Endothelial cell of umbilical vein (primary cell): ENCODE data around the gene METTL16. TPM values are rescaled to one million over a fixed set of nuclear protein-coding genes. Genes with fewer than 3 reads are reported as not detected.

Source experiments
- BruUV-seq: library from RNA; stranded (reverse); fragments of 400-500 nt; replicated peaks from 2 replicates; lab custom pipeline; 2021; lab: Mats Ljungman, UMichigan
- CTCF ChIA-PET: fragments of 300-600, 350-600 bp; sonication (Branson Sonifier 250); formaldehyde crosslinking; loops from one replicate; lab custom pipeline; 2021; ENCODE audit warnings: antibody characterized with exemption, inconsistent platforms; lab: Charles Lee
- POLR2A ChIA-PET: fragments of 300-600, 350-600 bp; sonication (Branson Sonifier 250); formaldehyde crosslinking; loops from one replicate; lab custom pipeline; 2021; ENCODE audit warnings: antibody characterized with exemption, inconsistent platforms; lab: Charles Lee
- DNase-seq: peaks from one replicate; pipeline ENCODE4 v3.0.0-alpha.2; 2011; ENCODE audit warnings: low read depth, low spot score
- FAIRE-seq: peaks from 2 replicates; lab custom pipeline; 2011; peaks lifted over from hg19 to GRCh38; lab: Jason Lieb, UNC
- H2AFZ ChIP-seq: 2 replicates; pipeline ENCODE4 v1.6.0; 2012; ENCODE audit warnings: low read depth, low read length, control low read depth, inconsistent platforms
- H3K27ac ChIP-seq: 2 replicates; pipeline ENCODE4 v1.5.1; 2011; ENCODE audit warnings: low read depth, mild to moderate bottlenecking, control low read depth, low read length, moderate library complexity; ENCODE audit not compliant: insufficient read depth
- H3K27me3 ChIP-seq, 2 experiments: 2 replicates each; pipeline versions ENCODE4 v1.6.0 to v1.6.1; 2011; ENCODE audit warnings: low read length in 2 of 2, mixed read lengths in 1 of 2; ENCODE audit not compliant: control insufficient read depth in 2 of 2, insufficient read depth in 2 of 2
- H3K36me3 ChIP-seq, 2 experiments: 2 replicates in 1 of 2; 3 replicates in 1 of 2; pipeline ENCODE4 v1.5.1; 2011; ENCODE audit warnings: low read length in 2 of 2, mild to moderate bottlenecking in 1 of 2, moderate library complexity in 1 of 2; ENCODE audit not compliant: control insufficient read depth in 2 of 2, insufficient read depth in 2 of 2; ENCODE audit errors: extremely low read depth in 1 of 2
- H3K4me1 ChIP-seq: 3 replicates; pipeline ENCODE4 v1.5.1; 2011; ENCODE audit warnings: mild to moderate bottlenecking, low read length; ENCODE audit not compliant: control insufficient read depth, insufficient read depth; ENCODE audit errors: extremely low read depth
- H3K4me2 ChIP-seq: 2 replicates; pipeline ENCODE4 v1.6.1; 2011; ENCODE audit warnings: low read length, control low read depth, mixed read lengths; ENCODE audit not compliant: insufficient read depth
- H3K4me3 ChIP-seq, 3 experiments: fragments of 200-600 bp in 1 of 3; sonication (generic), shearing (Covaris generic) in 1 of 3; replicated peaks in 1 of 3; 2 replicates each; pipeline ENCODE4 v1.5.1; 2011 to 2016; ENCODE audit warnings: control low read depth in 3 of 3, low read length in 3 of 3, mild to moderate bottlenecking in 2 of 3, inconsistent platforms in 1 of 3, low read depth in 1 of 3, moderate library complexity in 1 of 3; ENCODE audit not compliant: insufficient read depth in 1 of 3
- H3K79me2 ChIP-seq: 2 replicates; pipeline ENCODE4 v1.6.0; 2012; ENCODE audit warnings: low read length, inconsistent platforms; ENCODE audit not compliant: control insufficient read depth, insufficient read depth
- H3K9ac ChIP-seq: replicated peaks from 2 replicates; pipeline ENCODE3; 2011; ENCODE audit warnings: low read length, control low read depth; ENCODE audit not compliant: insufficient read depth; ENCODE audit errors: extremely low read depth
- H3K9me1 ChIP-seq: replicated peaks from 3 replicates; pipeline ENCODE4 v1.6.0; 2011; ENCODE audit warnings: mild to moderate bottlenecking, low read length; ENCODE audit not compliant: control insufficient read depth, insufficient read depth; ENCODE audit errors: extremely low read depth
- H3K9me3 ChIP-seq: replicated peaks from 2 replicates; pipeline ENCODE4 v1.5.1; 2012; ENCODE audit warnings: low read length, inconsistent platforms; ENCODE audit not compliant: control insufficient read depth, insufficient read depth
- H4K20me1 ChIP-seq: replicated peaks from 2 replicates; pipeline ENCODE3; 2011; ENCODE audit warnings: mild to moderate bottlenecking, low read length; ENCODE audit not compliant: control insufficient read depth, insufficient read depth; ENCODE audit errors: extremely low read depth
- EZH2 ChIP-seq: IDR thresholded peaks from 2 replicates; pipeline ENCODE4 v1.6.1; 2012; ENCODE audit warnings: borderline replicate concordance, low read depth, mild to moderate bottlenecking, moderate library complexity, low read length, inconsistent platforms; ENCODE audit not compliant: severe bottlenecking
- FOS ChIP-seq: IDR thresholded peaks from 2 replicates; pipeline ENCODE4 v1.6.1; 2011; ENCODE audit warnings: mild to moderate bottlenecking, low read length, moderate library complexity, borderline replicate concordance; ENCODE audit not compliant: insufficient read depth
- GATA2 ChIP-seq: IDR thresholded peaks from 2 replicates; pipeline ENCODE4 v1.7.0; 2011; ENCODE audit warnings: low read depth, mild to moderate bottlenecking, moderate library complexity, mixed read lengths, low read length; ENCODE audit not compliant: insufficient read length, insufficient read depth
- JUN ChIP-seq: IDR thresholded peaks from 2 replicates; pipeline ENCODE4 v1.6.1; 2011; ENCODE audit warnings: borderline replicate concordance, low read depth; ENCODE audit not compliant: insufficient read length, insufficient read depth
- MYC ChIP-seq: IDR thresholded peaks from one replicate; pipeline ENCODE4 v1.6.1; 2011; ENCODE audit warnings: mild to moderate bottlenecking, low read depth, low read length
- POLR2A ChIP-seq: IDR thresholded peaks from 2 replicates; pipeline ENCODE4 v1.6.1; 2012; ENCODE audit warnings: low read depth, mild to moderate bottlenecking, control low read depth, low read length
- POLR2AphosphoS5 ChIP-seq: IDR thresholded peaks from 2 replicates; pipeline ENCODE4 v1.6.1; 2012; ENCODE audit warnings: low read depth, mild to moderate bottlenecking, control low read depth, low read length, moderate library complexity; ENCODE audit not compliant: insufficient read depth
- dilution Hi-C: fragments of 300-500 bp; cut with MboI; formaldehyde crosslinking; loops from one replicate; pipeline ENCODE4 v1.15.0; 2019; ENCODE audit warnings: low sequenced_read_pairs; ENCODE audit not compliant: extremely low pct_ligation_motif_present
- intact Hi-C: fragments of 100-400 bp; cut with micrococcal nuclease; formaldehyde crosslinking; loops from one replicate; pipeline ENCODE4 v1.10.0; 2022
- polyA plus RNA-seq, 4 experiments: library from polyadenylated mRNA; depleted of rRNA in 3 of 4; stranded (reverse) in 3 of 4; unstranded in 1 of 4; fragments of >200 nt; gene quantifications; 2 replicates each; pipeline versions ENCODE4 v1.2.1 to v1.2.3, GENCODE V29; 2011 to 2012; ENCODE audit warnings: missing spikeins in 1 of 4
- total RNA-seq: library from RNA; stranded (reverse); gene quantifications from 2 replicates; pipeline ENCODE4 v1.2.3, GENCODE V29; 2021
- TF ChIP-seq, protein P1 (sequence below), 2 donors: IDR thresholded peaks; 1 replicate in 1 of 2; 2 replicates in 1 of 2; pipeline ENCODE4 v1.5.1; 2011; ENCODE audit warnings: low read length in 2 of 2, mild to moderate bottlenecking in 2 of 2, moderate library complexity in 2 of 2, control low read depth in 1 of 2, inconsistent platforms in 1 of 2, low read depth in 1 of 2; ENCODE audit not compliant: insufficient read depth in 1 of 2; ENCODE audit errors: extremely low read depth in 1 of 2
- TF ChIP-seq, protein P2 (sequence below): IDR thresholded peaks from 2 replicates; pipeline ENCODE4 v1.6.1; 2011; ENCODE audit not compliant: insufficient read depth, insufficient read length

The METTL16 gene
- total and polyA plus RNA-seq, 2 donors (not counting 3 experiments of a cell fraction or from before 2014, with no cell fraction given): 11.0 to 24.7 TPM

DNA sequence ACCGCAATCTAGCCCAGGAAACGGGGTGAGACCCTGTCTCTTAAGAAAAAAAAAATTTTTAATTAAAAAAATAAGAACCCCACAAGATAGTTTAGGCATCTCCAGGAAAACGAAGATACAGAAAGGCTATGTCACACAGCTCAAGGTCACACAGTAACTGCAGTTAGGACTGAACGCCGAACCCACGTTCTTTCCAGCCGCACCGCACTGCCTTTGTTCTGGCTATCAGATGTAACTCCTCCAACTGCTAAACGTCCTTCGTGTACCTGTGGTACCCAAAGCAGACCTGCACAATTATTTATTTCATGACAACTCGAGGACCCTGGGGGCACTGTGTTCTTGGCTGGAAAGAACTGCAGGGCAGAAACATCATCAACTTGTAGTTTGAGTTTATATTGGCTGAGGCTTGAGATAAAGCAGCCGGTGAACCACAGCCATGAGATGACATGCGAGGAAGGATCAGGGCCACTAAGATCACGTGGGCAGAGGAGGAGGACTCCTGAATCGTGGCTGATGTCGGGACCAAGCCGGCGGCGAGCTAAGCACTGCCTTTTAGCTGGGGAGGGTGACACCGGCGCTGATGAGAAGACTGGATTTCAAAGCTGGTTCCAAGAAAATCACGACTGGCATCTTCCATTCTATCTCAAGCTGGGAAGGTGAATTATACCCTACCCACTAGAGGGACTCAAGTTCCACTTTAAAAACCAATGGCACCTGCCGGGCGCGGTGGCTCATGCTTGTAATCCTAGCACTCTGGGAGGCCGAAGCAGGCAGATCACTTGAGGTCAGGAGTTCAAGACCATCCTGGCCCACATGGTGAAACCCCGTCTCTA is 90.2 kb downstream of the METTL16 start:
- no TSS peak for BruUV-seq
- Histone ChIP-seq H3K27me3 (no peaks in the 10 kb centered on the region), H3K4me1 (no peaks in the 10 kb centered on the region), H3K36me3 (peaks cover 2 to 8% of the 10 kb centered on the region in 2 experiments), H2AFZ (no peak overlapping the region), H3K9me3 (no peaks in the 10 kb centered on the region), H3K9me1 (no peaks in the 10 kb centered on the region), H3K27ac (no peak overlapping the region), H3K4me2 (no peak overlapping the region), H3K4me3 (no peak overlapping the region), H3K9ac (no peak overlapping the region), H4K20me1 (no peaks in the 10 kb centered on the region), H3K79me2 (no peaks in the 10 kb centered on the region)
- TF ChIP-seq MYC (no peak), GATA2 (no peak), JUN (no peak), POLR2AphosphoS5 (no peak), EZH2 (no peak), FOS (no peak), POLR2A (no peak)
- TF ChIP-seq, protein P1, sequence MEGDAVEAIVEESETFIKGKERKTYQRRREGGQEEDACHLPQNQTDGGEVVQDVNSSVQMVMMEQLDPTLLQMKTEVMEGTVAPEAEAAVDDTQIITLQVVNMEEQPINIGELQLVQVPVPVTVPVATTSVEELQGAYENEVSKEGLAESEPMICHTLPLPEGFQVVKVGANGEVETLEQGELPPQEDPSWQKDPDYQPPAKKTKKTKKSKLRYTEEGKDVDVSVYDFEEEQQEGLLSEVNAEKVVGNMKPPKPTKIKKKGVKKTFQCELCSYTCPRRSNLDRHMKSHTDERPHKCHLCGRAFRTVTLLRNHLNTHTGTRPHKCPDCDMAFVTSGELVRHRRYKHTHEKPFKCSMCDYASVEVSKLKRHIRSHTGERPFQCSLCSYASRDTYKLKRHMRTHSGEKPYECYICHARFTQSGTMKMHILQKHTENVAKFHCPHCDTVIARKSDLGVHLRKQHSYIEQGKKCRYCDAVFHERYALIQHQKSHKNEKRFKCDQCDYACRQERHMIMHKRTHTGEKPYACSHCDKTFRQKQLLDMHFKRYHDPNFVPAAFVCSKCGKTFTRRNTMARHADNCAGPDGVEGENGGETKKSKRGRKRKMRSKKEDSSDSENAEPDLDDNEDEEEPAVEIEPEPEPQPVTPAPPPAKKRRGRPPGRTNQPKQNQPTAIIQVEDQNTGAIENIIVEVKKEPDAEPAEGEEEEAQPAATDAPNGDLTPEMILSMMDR (IDR thresholded peaks at IDR 0.05; ENCODE audit: extremely low read depth in 1 of 2, insufficient read depth in 1 of 2, low read depth in 1 of 2, low read length in 2 of 2): no peak
- TF ChIP-seq, protein P2, sequence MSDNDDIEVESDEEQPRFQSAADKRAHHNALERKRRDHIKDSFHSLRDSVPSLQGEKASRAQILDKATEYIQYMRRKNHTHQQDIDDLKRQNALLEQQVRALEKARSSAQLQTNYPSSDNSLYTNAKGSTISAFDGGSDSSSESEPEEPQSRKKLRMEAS: no peak
- POLR2A ChIA-PET: no interaction called here
- no peak for FAIRE-seq
- dilution Hi-C loops: no loop called here
- DNase-seq: no peak
- intact Hi-C loops: no loop called here
- CTCF ChIA-PET: interaction anchor here (1.2 to 2.0 kb wide), 2 partner anchors 15 to 39 kb away, joined by 3 to 11 read pairs; no protein-coding TSS in a partner anchor
